ENCODE measurements around the gene RAB11B. TPM values are rescaled to one million over a fixed set of nuclear protein-coding genes. Genes with fewer than 3 reads are reported as not detected.

The RAB11B gene
- total and polyA plus RNA-seq, 9 of the 15 experiments (the other 6 are each of a cell fraction or from before 2014, with no cell fraction given), result 0.74 to 71.0 (median 13.8) TPM

DNA sequence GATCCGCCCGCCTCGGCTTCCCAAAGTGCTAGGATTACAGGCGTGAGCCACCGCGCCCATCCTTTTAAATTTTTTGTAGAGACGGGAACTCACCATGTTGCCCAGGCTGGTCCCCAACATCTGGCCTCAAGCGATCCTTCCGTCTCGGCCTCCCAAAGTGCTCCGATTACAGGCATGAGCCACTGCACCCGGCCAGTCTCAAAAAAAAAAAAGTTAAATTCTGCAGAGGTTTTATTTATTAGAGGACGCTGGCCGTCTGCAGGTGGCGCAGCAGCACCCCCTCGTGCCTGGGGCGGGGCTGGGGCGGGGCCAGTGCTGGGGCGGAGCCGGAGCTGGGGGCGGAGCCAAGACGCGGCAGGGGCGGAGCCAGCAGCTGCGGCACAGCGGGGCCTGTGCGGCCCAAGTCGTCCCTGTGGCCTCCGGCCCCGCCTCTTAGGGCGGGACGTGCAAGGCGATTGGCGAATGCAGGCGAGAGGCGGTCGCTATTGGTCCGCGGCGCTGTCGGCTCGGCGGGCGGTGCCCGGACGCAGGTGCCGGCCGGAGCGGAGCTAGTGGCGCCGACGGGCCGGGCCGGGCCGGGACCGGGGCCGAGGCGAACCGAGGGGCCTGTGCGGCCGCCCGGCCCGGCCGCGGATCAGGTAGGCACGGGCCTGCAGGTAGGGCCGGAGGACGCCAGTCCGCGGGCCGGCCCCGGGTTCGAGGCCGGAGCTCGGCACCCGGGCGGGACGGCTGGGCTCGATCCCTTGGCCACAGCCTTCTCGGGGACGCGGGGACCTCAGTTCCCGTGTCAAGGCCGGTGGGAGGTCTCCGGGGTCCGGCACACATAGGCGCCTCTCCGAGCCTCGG lies 22.8 kb downstream of the RAB11B start, which contains the start of gene MARCHF2 (continued):
- TF ChIP-seq ZNF12 (CRISPR knock-in tag; IDR thresholded peaks at IDR 0.05) (no peak), BRF1 (IDR thresholded peaks at IDR 0.05; ENCODE audit: borderline replicate concordance, extremely low read depth, insufficient read length) (no peak), RCOR1 (IDR thresholded peaks at IDR 0.05; ENCODE audit: borderline replicate concordance in 1 of 2, low read depth in 2 of 2, low read length in 2 of 2) (no peak), ATF1 (CRISPR knock-in tag; IDR thresholded peaks at IDR 0.05) (no peak), ATF1 (tag; IDR thresholded peaks at IDR 0.05) (no peak; the same call in 1 of the 2 replicates), PRMT5 (CRISPR knock-in tag; IDR thresholded peaks at IDR 0.05) (no peak), KLF6 (CRISPR knock-in tag; IDR thresholded peaks at IDR 0.05; ENCODE audit: borderline replicate concordance) (no peak), ESRRB (CRISPR knock-in tag; IDR thresholded peaks at IDR 0.05; ENCODE audit: borderline replicate concordance) (no peak), CHD4 (IDR thresholded peaks at IDR 0.05; ENCODE audit: insufficient read depth, insufficient replicate concordance, low read depth, low read length, poor library complexity, severe bottlenecking) (no peak), ZNF347 (CRISPR knock-in tag; IDR thresholded peaks at IDR 0.05; ENCODE audit: low read depth) (no peak), NR3C1 (CRISPR knock-in tag; IDR thresholded peaks at IDR 0.05) (no peak), RBM39 (optimal IDR thresholded peaks at IDR 0.05; ENCODE audit: low read depth, low read length) (no peak), FOXJ2 (tag; IDR thresholded peaks at IDR 0.05) (no peak), ATF7 (IDR thresholded peaks at IDR 0.05) (peak; percentile 26; the same call in 1 of the 2 replicates), CHCHD3 (CRISPR knock-in tag; IDR thresholded peaks at IDR 0.05) (no peak), ZNF507 (tag; conservative IDR thresholded peaks at IDR 0.05) (no peak), SNRNP70 (optimal IDR thresholded peaks at IDR 0.05; ENCODE audit: low read depth, low read length) (no peak), POLR2H (tag; IDR thresholded peaks at IDR 0.05; ENCODE audit: low read depth) (no peak), PCBP2 (IDR thresholded peaks at IDR 0.05; ENCODE audit: low read depth, low read length, poor library complexity, severe bottlenecking) (no peak), MTA2 (IDR thresholded peaks at IDR 0.05; ENCODE audit: low read depth) (no peak), FOXA3 (CRISPR knock-in tag; conservative IDR thresholded peaks at IDR 0.05 in 1 of 2, IDR thresholded peaks at IDR 0.05 in 1 of 2) (no peak), ZNF311 (CRISPR knock-in tag; IDR thresholded peaks at IDR 0.05) (no peak), NR2F6 (CRISPR knock-in tag; IDR thresholded peaks at IDR 0.05) (no peak), KDM4B (IDR thresholded peaks at IDR 0.05; ENCODE audit: borderline replicate concordance in 2 of 2, low read depth in 1 of 2) (no peak)
- TF ChIP-seq, protein P1, sequence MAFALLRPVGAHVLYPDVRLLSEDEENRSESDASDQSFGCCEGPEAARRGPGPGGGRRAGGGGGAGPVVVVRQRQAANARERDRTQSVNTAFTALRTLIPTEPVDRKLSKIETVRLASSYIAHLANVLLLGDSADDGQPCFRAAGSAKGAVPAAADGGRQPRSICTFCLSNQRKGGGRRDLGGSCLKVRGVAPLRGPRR (CRISPR knock-in tag; IDR thresholded peaks at IDR 0.05), result no peak
- TF ChIP-seq, protein P2, sequence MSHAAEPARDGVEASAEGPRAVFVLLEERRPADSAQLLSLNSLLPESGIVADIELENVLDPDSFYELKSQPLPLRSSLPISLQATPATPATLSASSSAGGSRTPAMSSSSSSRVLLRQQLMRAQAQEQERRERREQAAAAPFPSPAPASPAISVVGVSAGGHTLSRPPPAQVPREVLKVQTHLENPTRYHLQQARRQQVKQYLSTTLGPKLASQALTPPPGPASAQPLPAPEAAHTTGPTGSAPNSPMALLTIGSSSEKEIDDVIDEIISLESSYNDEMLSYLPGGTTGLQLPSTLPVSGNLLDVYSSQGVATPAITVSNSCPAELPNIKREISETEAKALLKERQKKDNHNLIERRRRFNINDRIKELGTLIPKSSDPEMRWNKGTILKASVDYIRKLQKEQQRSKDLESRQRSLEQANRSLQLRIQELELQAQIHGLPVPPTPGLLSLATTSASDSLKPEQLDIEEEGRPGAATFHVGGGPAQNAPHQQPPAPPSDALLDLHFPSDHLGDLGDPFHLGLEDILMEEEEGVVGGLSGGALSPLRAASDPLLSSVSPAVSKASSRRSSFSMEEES (CRISPR knock-in tag; IDR thresholded peaks at IDR 0.05), result no peak
- TF ChIP-seq, protein P3, sequence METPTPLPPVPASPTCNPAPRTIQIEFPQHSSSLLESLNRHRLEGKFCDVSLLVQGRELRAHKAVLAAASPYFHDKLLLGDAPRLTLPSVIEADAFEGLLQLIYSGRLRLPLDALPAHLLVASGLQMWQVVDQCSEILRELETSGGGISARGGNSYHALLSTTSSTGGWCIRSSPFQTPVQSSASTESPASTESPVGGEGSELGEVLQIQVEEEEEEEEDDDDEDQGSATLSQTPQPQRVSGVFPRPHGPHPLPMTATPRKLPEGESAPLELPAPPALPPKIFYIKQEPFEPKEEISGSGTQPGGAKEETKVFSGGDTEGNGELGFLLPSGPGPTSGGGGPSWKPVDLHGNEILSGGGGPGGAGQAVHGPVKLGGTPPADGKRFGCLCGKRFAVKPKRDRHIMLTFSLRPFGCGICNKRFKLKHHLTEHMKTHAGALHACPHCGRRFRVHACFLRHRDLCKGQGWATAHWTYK (CRISPR knock-in tag; IDR thresholded peaks at IDR 0.05), result no peak

Measured in K562 (cell line).